Hepatic stellate cell (primary cell): ENCODE measurements around the gene ITGB7.

Source experiments
- DNase-seq: peaks from one replicate; pipeline ENCODE4 v3.0.0; 2011; ENCODE audit warnings: low spot score

Gene ITGB7

GRCh38 chr12:53147653-53148052 lies 59.4 kb downstream of the ITGB7 start:
- no peak for DNase-seq

GRCh38 chr12:53147181-53147580 lies 59.9 kb downstream of the ITGB7 start:
- DNase-seq, result no peak

GRCh38 chr12:53145383-53146260 lies 61.4 kb downstream of the ITGB7 start:
- DNase-seq, result no peak

- DNase-seq, result no peak
These were observed 63.7 kb downstream of the ITGB7 start for GRCh38 chr12:53143355-53143754.
